T follicular helper cell (primary cell): ENCODE measurements around the gene ZNF804B.
"Not testable (repeated sequence)": the region's sequence is repeated elsewhere in the genome, so short reads cannot be mapped to it uniquely, and the experiment has no call there.

Experiments
- DNase-seq: peaks from one replicate; pipeline ENCODE4 v3.0.0-alpha.2; 2020; ENCODE audit warnings: low read depth

ZNF804B gene

DNA sequence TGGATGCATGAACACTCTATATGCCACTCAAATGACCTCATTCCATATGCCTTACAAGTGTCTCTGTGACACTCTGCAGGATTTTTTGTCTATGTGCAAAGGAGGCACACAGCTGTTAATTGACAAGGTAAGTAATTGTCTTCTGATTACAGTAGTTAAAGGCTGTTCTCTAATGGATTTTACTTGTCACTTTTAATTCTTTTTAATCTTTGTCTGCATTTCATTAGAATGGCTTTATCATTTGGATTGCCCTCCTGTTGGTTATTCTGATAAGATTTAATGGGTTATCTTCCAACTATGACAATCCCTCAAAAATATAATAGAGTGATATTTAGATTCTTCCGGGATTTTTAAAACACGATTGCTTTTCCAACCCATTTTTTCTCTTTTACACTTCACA lies 326.1 kb downstream of the ZNF804B start:
- no peak for DNase-seq

DNA sequence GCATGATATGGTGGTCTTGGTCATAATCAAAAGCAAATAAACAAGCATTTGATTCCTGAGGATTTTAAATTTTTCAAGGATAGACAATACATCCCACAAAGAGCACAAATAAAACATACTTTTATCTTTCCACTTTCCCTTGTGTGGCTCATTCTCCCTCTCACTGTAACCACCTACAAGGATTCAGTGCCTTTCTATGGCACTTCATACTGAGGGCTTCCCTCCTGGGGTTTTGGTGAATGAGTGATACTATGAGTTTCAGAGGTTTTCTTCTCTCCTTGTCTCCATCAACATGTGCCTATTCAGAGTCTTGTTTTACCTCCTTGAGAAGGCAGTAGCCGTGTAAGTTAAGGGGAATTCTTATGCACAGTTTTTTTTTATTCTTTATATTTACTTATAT lies 332.1 kb downstream of the ZNF804B start:
- no peak for DNase-seq

DNA sequence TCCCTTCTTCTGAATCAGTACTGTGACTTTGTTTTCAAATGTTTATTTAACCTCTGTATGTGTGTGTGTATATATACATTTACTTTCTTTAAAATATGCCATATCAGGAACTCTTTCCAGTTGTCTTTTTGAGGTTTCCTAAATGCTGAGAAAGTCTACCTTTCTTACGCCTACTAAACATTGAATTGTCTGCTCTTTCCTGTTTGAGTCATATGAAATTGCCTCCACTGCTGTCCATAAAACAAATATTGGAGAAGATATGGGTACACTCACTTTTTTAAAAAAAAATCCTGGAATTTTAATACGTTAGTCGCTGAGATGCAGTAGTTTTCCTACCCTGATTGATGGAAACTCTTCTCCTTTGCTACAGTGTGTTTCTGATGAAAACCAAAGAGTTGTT lies 334.8 kb downstream of the ZNF804B start:
- DNase-seq = no peak

DNA sequence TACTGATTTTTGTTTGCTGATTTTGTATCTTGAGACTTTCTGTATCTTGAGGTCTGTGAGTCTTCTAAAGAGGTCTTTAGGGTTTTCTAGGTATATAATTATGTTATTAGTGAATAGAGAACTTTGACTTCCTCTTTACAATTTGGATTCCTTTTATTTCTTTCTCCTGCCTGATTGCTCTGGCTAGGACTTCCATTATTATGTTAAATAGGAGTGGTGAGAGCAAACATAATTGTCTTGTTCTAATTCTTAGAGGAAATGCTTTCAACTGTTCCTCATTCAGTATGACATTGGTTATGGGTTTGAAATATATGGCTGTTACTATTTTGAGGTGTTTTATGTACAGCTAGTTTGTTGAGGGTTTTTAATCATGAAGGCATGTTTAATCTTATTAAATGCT lies 344.1 kb downstream of the ZNF804B start:
- DNase-seq = no peak

DNA sequence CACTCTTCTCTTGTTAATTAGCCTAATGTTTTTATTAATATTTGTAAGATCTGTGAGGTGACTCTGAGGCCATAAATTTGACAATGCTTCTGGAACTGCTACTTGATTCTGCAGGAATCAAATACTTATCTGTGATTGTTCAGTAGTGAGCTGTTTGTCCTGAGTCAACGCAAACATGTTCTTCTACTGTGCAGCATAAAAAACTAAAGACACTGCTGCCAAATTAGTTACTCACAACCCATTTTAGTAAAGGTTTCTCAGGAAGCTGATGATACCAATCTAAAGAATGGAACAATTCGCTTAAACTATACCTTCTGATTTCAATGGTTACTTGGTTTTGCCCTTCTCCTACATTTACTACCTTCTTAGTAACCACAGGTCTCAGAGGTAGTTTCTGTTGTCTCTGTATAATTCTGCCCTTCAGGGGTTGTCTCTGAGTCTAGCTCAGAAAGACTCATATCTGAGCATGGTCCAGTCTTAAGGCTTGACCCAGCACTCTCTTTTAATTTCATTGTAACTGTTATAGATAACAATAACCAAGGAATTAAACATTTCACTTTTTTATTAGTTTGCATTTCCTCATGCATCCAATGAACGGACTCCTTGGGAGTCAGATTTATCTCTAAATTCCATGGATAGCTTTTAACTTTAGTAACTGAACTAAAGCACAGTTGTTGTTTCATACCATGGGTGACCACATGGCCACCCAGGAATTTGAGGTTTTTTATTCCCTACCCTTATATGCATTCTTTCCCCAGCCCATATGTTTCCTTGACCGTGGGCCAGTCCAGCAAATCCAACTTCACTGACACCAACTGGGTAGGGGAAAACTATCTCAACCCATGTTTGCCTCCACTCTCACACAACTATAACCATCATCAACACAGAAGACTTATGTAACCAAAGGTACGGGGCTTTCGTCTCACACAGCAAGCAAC lies 345.5 kb downstream of the ZNF804B start:
- DNase-seq = no peak

DNA sequence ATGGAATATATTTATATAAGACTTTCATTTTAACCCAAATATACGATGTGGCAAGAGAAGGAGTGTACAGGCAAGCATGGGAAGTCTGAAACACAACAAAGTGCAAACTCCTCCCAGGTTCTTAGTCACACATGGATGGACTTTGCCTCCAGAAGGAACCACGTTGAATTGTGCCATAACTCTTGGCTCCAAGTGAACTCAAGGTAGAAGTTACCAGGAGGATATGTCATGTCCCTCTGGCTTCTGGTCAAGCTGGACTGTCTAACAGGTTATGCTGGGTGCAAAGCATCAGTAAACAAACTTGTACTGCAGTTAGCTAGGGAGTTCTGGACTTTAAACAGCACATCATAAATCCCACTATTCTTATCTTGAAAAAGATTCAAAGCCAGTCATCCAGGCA lies 364.4 kb downstream of the ZNF804B start:
- DNase-seq = no peak

DNA sequence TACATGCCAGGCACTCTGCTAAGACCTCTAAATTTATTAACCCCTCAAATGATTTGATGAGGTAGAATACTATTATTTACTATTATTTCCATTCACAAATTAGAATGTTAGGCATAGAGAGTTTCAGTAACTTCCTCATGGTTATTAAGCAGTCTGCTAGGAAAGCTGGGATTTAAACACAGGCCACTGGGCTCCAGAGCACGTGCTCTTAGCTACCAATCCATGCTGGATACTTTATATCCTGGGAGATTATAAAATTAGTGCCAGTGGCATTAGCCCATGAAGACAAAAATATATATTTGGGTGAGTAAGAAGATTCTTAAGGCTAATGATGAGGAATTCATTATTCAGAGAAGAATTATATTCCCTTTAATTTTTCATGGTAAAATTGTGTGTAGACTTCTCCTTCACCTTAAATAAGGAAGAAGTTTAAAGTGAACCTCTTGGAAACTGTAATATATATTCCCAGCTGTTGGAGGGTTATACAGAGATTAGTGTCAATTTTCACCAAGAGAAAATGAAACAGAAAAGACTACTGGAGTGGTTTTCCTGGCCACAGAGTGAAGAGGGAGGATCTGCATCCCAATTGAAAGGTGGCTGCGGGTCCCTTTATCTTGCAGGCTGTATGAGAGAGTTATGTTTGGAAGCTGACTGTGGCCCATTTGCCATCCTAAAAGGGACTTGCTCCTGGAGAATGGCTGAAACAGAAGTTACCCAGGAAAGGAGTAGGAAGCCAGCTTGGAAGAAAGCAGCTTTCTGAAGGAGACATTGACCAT lies 370.3 kb downstream of the ZNF804B start:
- no peak for DNase-seq

DNA sequence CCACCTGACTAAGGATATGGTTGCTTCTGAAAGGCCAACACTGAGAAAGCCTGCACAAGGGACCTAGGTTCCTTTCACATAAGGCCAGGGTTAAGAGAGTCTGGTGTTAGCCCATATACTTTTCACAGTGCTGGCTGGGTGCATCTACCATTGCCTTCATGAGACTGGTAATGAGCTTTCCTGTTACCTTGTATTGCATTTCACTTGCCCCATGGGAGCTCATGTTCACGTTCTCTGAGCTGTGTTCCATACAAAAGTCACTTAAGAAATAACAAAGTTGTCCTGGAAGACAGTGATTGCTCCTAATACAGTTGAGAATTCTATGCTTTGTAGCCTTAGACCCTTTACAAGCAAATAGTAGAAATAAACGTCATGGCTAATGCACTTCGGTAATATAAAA lies 373.9 kb downstream of the ZNF804B start:
- DNase-seq = no peak

DNA sequence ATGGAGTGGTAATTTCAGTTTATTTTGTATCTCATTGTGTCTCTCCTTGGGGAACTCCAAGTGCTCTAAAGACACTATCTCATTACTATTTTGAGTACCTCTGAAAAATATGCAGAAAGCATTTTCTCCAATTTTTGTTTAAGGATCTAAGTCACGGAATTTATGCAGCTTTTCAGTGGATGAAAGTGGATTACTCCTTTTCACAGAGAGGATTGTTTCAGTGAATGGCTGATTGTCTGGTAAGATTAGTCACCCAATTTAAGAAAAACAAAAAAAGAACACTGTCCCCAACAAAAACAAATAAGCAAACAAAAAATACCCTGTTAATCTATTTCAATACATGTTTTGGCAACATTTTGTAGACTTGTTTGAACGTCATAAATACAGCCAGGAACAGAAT lies 374.3 kb downstream of the ZNF804B start:
- DNase-seq = no peak

DNA sequence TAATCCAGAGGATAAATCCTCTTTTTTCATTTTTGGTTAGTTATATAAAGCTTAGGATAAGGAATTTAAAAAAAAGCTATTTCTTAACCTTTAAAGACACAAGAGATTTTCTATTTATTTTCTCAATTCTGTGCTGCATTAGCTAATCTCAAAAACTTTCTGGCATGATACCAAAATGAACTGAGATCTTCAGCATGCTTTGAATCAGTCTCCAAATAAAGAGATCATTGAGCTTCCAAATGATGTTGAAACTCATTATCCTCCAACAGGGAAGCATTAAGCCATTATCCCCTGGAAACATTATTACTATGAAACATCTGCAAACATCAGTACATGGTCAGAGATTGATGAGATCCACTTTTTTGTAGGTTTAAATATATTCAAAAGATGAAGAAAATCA lies 386.3 kb downstream of the ZNF804B start:
- no peak for DNase-seq

DNA sequence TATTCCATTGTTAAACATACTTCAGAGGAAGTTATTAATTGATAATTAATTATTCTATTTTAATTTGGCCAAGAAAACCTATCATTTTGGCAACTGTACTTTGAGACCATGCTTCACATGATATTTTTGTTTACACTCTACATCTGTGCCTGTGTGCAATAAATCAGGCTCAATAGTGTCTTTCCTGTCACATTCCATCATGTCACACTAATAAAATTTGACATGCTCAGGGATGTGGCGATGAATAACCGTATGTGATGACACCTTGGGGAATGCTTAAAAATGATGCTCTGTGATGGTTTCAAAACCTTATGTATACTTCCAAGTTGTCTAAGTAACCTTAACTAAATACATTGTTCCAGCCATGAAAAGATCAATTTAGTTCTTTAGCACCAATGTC lies 400.6 kb downstream of the ZNF804B start:
- no peak for DNase-seq

DNA sequence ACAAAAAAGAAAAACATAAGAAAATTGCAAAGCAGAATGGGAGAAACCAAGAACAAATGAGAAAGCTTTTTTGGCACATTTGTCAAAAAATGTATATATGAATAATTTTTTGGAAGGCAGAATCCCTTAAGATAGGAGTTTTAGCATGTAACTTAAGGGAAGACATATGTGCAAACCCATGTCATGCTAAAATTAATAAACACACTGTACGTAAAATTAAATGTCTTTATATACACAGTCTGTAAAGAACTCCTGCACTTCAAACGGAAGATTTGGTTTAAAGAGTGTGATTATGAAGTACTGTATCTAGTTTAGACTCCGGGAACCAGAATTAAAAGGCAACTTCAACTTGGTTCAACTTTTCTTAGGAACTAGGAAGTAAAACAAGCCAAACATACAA lies 405.9 kb downstream of the ZNF804B start:
- no peak for DNase-seq

DNA sequence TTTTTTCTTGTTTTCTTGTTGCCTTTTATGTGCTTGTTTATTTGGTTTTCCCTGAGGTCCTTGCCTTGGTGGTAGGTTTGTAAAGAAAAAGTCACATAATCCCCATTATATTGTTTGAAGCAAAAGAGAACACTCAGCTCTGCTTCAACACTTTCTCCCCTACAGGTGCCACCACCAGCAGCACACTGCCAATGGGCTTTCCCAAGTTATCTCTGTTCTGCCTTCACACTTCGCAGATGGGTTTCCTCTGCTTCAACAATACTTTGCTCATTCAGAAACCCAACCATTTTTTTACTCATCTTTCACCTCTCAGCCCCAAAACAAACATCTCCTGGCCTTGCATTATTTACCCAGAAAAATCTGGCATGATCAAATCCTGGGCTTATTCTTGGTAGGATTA lies 411.1 kb downstream of the ZNF804B start:
- DNase-seq = no peak

DNA sequence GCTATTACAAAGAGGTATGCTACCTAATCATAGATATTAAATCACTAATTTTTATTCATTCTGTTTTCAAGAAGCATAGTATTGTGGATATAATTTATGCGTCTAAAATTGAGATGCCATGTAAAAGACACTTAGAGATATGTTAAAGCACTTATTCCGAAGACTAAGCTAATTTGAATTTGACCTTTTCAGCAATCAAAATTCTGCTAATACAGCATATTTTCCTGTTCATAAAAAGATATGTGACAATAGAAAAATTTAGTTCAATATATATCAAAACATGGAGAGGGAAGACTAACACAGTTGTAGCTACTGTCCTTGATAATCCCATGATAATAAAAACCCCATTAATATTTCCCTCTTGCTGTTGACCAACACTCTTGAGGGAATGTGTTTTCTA lies 422.6 kb downstream of the ZNF804B start:
- DNase-seq = no peak

DNA sequence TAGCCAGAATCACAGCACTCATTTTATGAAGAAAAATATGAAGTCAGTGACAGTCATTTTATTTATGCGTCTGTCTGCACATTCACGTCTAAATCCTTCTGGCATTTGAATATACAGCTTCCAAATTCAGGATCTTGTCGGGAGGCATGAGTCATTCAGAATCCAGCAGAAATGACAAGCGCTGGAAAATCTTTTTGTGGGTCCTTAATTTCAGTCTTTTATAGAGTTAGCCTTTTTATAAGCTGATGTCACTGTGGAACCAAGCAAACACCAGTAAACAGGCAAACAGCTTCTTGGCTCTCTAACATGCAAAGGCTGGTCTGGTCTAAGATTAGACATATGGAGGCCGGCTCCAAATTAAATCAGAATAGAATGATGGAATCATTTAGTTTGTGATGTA lies 424.2 kb downstream of the ZNF804B start:
- DNase-seq = no peak

DNA sequence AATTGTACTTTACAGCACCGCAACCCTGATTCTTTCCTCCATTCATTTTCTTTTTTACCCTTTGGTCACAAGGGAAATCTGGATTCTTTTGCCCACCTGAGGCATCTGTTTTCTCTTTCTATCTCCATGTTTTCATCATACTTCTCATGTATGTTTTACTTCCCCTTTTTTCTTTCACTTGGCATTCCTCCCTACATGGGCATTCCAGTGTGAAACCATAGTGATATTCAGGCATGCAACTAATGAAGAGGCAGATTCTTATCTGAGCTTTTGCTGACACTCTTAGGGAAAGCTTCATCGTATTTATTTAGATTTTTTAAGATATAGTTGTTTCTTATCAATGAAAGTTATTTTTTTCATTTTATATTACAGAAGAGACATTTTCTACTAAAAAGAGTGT lies 441.3 kb downstream of the ZNF804B start:
- no peak for DNase-seq

DNA sequence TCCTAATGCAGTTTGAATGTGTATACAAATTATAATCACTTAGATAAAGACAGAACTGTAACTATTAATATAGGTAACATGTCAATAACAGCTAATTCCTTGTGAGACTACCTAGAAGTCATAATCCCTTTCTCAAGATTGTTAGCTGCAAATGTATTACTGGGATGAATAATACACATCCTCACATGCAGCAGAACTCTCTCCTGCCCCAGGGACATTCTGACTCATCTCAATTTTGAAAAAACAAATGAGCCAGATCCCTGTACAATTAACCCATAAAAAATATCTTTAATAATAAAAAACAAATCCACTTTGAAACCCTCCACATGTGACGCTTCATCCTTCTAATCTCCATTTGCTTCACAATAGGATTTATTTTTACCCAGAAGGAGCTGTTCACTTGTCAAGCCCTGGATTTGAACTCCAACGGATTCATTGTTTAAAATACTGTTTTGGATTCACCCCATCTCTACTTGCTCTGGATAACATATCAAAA lies 464.4 kb downstream of the ZNF804B start:
- DNase-seq = no peak

DNA sequence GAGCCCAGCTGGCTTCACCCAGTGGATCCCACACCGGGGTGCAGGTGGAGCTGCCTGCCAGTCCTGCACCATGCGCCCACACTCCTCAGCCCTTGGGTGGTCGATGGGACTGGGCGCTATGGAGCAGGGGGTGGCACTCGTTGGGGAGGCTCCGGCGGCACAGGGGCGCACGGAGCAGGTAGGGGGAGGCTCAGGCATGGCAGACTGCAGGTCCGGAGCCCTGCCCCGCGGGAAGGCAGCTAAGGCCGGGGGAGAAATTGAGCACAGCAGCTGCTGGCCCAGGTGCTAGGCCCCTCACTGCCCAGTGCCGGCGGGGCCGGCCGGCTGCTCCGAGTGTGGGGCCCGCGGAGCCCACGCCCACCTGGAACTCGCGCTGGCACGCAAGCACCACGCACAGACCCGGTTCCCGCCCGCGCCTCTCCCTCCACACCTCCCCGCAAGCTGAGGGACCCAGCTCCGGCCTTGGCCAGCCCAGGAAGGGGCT lies 469.2 kb downstream of the ZNF804B start:
- DNase-seq = not testable (repeated sequence)

DNA sequence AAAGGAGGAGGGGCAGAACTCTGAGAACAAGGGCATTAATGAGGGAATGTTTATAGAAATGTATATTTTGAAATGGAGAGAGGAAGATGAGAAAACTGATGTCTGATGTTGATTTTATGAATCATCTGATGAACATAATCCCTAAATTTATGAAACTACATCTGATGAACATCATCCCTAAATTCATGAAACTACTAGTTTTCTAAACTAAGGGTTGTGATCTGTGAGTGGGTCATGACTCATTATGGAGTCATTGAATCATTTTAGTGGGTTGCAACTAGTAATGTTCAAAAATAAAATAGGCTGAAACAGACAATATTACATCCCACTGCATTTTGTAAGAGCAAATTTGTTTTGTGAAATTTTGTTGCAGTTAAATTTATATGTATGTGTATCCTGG lies 478.7 kb downstream of the ZNF804B start:
- no peak for DNase-seq

DNA sequence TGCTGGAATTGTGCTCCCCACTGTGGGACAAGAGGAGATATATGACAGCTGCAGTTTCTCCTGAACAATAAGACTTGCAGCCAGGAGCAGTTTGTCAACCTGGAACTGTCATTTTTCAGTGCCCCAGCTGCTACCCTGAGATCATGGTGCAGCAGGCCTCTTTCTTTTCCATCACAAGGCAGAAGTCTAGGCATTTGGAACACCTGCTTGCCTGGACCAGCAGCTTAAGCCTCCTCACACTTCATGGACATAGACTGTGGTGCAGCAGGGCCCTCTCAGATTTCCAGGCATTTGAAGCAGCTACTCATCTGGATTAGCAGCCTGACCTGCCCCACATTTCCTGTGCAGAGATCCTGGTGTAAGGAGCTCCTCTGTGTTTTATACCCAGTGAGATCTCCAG lies 486.7 kb downstream of the ZNF804B start:
- DNase-seq = no peak

DNA sequence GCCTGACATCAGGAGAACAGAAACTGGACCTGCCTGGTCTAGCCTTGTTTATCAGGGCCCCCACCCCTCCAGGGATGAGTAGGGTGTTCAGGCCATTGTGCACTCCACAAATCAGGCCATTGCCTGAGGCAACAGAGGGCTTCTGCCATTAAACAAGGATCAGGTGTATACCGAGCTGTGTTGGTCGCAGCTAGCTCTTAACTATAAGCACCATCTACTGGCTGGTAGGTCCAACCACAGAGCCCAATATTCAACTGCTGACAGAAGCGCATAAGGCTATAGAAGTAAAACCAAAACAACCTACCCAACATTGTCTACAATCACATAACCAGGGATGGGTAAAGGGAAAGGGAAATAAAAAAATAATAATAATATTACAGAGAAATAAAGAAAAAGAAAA lies 487.7 kb downstream of the ZNF804B start:
- no peak for DNase-seq

DNA sequence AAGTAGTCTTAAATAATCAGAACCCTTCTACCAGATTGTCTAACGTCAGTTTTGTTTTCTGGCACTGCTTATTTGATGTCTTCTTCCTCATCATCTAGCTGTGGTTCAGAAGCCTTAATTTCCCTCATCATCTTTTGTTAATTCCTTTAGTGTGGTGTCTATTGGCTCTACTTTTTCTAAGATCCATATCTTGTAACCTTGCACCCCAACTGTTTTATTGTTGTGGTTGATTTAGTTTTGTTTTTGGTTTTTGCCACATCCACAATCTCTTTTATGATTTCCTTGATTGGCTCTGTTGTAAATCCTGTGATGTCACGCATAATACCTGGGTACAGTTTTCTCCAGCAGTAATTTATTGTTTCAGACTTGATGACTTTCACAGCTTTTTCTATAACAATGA lies 499.6 kb downstream of the ZNF804B start:
- no peak for DNase-seq

DNA sequence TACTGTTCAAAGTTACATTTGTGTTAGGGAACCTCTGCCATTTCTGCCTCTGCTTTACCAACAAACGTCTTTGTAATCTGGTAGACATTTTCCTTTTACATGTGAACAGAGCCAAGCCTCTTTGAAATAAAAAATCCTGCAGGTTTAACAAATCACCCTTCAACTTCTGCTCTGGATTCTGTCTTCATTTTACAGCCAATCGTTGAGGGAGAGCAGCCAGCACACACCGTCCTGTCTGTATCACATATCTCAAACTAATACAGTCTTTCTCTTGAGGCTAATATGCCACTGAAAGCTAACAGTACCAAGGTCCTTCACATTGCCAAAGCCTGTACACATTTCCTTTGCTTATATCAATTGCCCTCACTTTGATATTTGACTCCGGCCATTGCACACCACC lies 504.6 kb downstream of the ZNF804B start:
- no peak for DNase-seq
